HG02970 (cell line): ENCODE measurements around the gene TRAF1.

Experiments used
- ATAC-seq: cut with Tn5 transposase; IDR thresholded peaks from one replicate; pipeline ENCODE4 v1.9.1; 2021; ENCODE audit warnings: mild to moderate bottlenecking, moderate library complexity, moderate number of reproducible peaks; ENCODE audit not compliant: unreplicated experiment, low FRiP score

The TRAF1 gene

DNA sequence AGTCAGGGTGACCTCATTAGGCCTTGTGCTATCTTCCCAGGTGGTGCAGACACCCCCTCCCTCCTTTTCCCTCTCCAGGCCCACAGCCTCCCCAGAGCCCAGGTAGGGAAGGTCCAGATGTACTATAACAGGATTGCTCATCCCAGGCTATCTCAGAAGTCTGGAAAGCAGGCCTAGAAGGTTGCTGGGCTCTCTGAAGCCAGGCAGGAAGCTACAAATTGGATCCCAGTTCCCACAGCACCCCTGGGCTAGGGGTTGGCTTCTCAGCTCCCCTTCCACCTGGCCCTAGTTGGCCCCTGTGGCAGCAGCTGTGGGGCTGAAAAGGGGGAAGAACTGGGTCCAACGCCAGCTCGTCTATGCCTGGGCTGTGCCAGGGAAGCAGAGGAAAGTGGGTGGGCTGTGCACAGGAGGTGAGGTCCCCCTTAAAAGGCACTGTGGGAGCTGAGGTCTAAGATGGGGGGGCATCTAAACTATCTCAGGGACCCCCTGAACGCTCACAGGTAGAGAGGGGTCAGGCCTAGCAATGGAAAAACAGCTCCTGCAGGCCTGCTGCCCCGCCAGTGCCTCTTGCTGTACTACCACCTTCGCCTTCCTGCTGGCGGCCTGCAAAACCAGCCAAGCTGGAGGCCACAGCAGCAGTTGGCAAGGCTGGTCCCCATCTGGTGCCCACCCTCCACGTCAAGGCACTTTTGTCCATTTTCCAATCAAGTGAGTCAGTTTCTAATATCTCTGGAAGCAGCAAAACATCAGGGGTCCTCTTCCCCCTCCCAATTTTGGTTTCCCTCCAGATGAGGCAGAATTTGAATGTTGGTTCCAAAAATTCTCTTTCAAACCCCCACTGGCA is 70.5 kb downstream of the TRAF1 start:
- no peak for ATAC-seq

DNA sequence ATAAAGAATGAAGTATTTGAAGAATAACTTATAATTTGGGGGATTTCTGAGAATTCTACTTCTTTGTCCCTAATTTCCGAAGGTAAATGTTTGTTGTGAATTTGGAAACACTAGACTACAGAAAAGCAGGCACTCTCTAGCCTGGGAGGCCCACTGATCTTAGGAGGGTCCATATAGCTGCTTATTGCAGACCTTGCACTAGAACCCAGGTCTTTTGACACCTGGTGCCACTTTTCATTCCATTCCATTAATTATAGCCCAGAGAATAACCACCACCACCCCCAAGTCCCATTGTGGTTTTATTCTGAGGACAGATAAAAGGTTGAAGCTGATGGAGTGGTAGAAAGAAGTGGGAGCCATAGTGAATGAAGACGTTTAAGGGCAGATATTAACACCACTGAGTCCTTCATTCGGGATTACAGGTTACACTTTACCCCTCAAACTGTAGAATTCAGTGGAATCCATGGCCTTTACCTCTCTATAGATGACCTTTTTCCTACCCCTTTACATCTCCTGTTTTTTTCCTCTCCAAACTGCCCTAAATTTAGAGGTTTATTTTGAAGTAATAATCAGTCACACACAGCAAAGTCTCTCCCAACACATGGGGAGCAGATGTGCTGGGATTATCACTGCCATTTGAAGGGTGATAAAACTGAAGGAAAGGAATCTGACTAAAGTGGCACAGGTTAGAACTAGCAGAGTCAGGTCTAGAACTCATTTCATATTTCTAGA is 71.8 kb downstream of the TRAF1 start:
- ATAC-seq: no peak

DNA sequence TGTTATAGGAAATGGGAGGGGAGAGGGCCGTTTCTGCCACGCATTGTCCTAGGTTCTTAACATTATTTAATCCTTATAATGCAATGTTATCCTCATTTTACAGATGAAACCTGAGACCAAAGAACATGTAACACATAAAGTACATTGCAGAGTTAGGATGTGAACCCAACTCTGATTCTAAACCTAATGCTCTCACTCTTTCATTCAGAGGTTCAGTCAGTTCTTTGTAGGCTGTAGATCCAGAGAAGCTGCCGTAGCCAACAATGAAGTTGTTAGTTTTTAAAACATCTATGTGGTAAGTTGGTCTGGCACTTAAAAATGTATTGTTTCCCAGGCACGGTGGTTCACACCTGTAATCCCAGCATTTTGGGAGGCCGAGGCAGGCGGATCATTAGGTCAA is 73.4 kb downstream of the TRAF1 start:
- ATAC-seq: no peak
